ENCODE measurements around the gene CEACAM1.

DNA sequence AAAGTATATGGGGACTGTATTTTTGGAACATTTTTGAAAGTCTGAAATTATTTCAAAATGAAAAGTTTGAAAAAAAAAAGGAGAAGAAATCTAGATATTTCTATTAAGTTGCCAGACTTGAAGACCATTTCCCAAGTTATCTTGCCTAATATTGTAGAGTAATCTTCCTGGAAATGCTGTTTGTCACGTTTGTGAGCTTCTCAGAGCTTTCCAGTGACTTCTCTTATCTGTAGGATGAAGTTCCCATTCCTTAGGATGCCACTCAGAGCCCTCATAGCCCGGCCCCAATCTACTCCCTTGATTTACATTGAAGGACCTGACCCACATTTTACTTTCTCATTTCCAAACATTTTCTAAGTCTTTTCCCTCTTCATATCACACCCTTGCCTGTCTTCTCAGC is 42.8 kb upstream of the CEACAM1 start:
- TF ChIP-seq POLR2AphosphoS5 (IDR thresholded peaks at IDR 0.05) = no peak
- TF ChIP-seq, protein P1, sequence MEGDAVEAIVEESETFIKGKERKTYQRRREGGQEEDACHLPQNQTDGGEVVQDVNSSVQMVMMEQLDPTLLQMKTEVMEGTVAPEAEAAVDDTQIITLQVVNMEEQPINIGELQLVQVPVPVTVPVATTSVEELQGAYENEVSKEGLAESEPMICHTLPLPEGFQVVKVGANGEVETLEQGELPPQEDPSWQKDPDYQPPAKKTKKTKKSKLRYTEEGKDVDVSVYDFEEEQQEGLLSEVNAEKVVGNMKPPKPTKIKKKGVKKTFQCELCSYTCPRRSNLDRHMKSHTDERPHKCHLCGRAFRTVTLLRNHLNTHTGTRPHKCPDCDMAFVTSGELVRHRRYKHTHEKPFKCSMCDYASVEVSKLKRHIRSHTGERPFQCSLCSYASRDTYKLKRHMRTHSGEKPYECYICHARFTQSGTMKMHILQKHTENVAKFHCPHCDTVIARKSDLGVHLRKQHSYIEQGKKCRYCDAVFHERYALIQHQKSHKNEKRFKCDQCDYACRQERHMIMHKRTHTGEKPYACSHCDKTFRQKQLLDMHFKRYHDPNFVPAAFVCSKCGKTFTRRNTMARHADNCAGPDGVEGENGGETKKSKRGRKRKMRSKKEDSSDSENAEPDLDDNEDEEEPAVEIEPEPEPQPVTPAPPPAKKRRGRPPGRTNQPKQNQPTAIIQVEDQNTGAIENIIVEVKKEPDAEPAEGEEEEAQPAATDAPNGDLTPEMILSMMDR (IDR thresholded peaks at IDR 0.05) = no peak

Measured in breast epithelium (tissue), 3 donors.